ENCODE results near the gene BACH2. TPM values are rescaled to one million over a fixed set of nuclear protein-coding genes. Genes with fewer than 3 reads are reported as not detected.

Gene BACH2
- total RNA-seq, 1 donor from 2014 or later = 1.2 TPM

DNA sequence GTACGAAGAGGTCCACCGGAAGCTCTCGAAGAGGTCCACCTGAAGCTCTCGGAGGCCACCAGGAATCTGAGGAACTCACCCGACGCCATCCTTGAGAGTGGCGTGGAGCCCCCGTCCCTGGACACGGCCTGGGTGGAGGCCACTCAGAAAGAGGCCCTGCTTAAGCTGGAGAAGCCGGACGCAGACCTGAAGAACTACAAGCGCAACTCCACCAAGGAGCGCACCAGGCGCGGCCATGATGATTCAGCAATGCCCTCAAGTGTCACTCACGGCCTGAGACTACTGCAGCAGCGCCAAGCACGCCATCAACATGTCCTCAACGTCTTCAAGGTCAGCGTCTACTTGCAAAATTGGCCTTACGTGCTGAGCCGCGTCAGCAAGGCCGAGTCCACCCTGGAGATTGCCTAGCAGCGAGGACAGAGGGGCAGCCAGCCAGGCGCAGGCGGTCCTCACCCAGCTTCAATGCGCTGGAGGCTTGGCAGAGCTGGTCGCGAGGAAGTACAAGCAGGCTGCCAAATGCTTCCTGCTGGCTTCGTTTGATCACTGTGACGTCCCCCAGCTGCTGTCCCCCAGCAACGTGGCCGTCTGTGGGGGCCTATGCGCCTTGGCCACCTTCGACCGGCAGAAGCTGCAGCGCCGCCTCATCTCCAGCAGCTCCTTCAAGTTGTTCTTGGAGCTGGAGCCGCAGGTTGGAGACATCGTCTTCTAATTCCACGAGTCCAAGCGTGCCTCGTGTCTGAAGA lies 410.1 kb downstream of the BACH2 start:
- no peak for DNase-seq (ENCODE audit: extremely low read depth, low read depth, low spot score)
